Measurements from ENCODE around the gene CDC6. TPM values are rescaled to one million over a fixed set of nuclear protein-coding genes. Genes with fewer than 3 reads are reported as not detected.
A peak's percentile ranks its signal among the peaks of the same experiment; 100 is the strongest.

CDC6 gene
- total RNA-seq, 1 experiment from 2014 or later: 567 TPM

GRCh38 chr17:40345161-40345993 lies 57.7 kb downstream of the CDC6 start:
- no peaks in the 10 kb centered on the region for H3K9me3 Mint-ChIP-seq (ENCODE audit: low read depth, unreplicated experiment)

DNA sequence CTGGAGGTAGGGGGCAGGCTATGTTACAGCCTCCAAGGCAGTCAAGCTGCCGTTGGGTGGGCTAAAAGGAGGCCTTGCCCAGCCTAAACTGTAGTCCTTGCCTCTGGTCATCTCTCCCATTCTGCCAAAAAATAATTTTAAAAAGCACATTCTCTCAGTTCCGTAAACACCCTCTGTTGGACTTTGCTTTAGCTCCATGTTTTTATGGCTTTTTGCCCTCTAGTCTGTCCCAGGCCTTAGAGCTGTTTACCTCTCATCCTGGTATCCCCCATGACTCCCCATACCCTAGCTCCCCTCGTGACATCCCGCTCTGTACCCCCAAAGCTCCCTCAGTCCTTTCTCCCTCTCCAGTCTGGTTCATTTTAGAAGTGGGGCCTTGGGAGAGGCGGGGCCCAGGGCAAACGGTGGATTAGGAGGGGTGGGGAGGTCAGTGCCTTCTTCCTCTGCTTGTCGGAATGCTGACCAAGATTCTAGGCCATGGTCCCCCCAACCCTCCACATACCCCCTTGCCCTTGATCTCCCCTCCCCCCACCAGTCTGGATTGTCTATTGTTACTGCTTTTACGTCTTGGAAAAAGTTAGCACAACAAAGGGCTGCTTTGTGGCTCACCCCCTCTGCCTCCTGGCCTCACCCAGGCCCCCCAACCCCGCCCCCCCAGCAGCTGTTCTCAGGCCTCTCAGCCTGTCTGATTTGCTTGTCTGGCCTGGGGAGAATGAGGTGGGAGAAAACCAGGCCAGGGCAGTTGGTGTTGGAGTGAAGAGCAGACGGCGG lies 58.5 kb downstream of the CDC6 start:
- no peak for DNase-seq
- H3K4me1 Mint-ChIP-seq (ENCODE audit: low read depth, unreplicated experiment): peaks cover 77% of the 10 kb centered on the region
- CTCF ChIA-PET: interaction anchor here (0.6 to 37.0 kb wide), 42 partner anchors 10 to 1202 kb away, joined by 3 to 1520 read pairs (median 4); partner anchors contain the start of genes CASC3, CDC6, GJD3 and NR1D1
- BruUV-seq (replicated peaks): no TSS peak
- H3K9me3 Mint-ChIP-seq (ENCODE audit: low read depth, unreplicated experiment): no peaks in the 10 kb centered on the region
- intact Hi-C loops (cut with micrococcal nuclease; ENCODE audit: unreplicated experiment): loop anchor here (1.0 to 2.0 kb wide), 2 partner anchors 32 to 43 kb away; no protein-coding TSS in a partner anchor
- no peak for TF ChIP-seq CTCF (IDR thresholded peaks at IDR 0.05; ENCODE audit: unreplicated experiment)
- no peaks in the 10 kb centered on the region for H3K27me3 Mint-ChIP-seq (ENCODE audit: unreplicated experiment)
- peak overlapping the region; percentile 75 for H3K27ac Mint-ChIP-seq (ENCODE audit: unreplicated experiment)
- peak overlapping the region; percentile 89 for H3K4me3 Mint-ChIP-seq (ENCODE audit: low read depth, unreplicated experiment)
- H3K36me3 Mint-ChIP-seq (ENCODE audit: insufficient read depth, unreplicated experiment): peaks cover 82% of the 10 kb centered on the region

More at GRCh38 chr17:40345161-40345993, 57.7 kb downstream of the CDC6 start:
- CTCF ChIA-PET: interaction anchor here (0.6 to 37.0 kb wide), 46 partner anchors 11 to 1203 kb away, joined by 3 to 1520 read pairs (median 4); partner anchors contain the start of genes CASC3, CDC6, GJD3 and NR1D1
- Mint-ChIP-seq H3K4me3 (ENCODE audit: low read depth, unreplicated experiment) (peak overlapping the region; percentile 89), H3K27me3 (ENCODE audit: unreplicated experiment) (no peaks in the 10 kb centered on the region), H3K27ac (ENCODE audit: unreplicated experiment) (peak overlapping the region; percentile 75), H3K36me3 (ENCODE audit: insufficient read depth, unreplicated experiment) (peaks cover 80% of the 10 kb centered on the region), H3K4me1 (ENCODE audit: low read depth, unreplicated experiment) (peaks cover 85% of the 10 kb centered on the region)
- BruUV-seq (replicated peaks): no TSS peak
- TF ChIP-seq CTCF (IDR thresholded peaks at IDR 0.05; ENCODE audit: unreplicated experiment): no peak
- peak; percentile 99 for DNase-seq
- intact Hi-C loops (cut with micrococcal nuclease; ENCODE audit: unreplicated experiment): loop anchor here (1.0 to 2.0 kb wide), 2 partner anchors 31 to 43 kb away; no protein-coding TSS in a partner anchor

DNA sequence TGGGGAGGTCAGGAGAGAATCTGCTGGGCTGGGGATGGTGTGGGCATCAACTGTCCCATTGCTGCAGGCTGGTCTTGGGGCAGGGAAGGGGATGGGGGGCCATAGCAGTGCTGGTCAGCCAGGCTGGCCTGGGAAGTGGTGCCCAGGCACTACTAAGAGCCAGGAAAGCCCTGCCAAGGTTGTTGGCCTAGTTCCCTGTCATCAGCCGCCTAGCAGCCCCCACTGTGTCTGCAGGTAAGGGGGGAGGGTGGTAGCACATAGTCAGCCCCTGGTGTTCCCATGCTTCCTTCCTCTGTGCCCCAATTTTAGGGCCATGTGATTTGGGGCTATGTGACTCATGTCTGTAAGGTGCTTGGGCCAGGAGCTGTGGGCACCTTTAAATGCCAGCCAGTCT lies 59.1 kb downstream of the CDC6 start:
- TF ChIP-seq CTCF (IDR thresholded peaks at IDR 0.05; ENCODE audit: unreplicated experiment): no peak
- intact Hi-C loops (cut with micrococcal nuclease; ENCODE audit: unreplicated experiment): no loop called here
- H3K4me3 Mint-ChIP-seq (ENCODE audit: low read depth, unreplicated experiment): peak overlapping the region; percentile 89
- DNase-seq: no peak
- no peaks in the 10 kb centered on the region for H3K9me3 Mint-ChIP-seq (ENCODE audit: low read depth, unreplicated experiment)
- H3K27ac Mint-ChIP-seq (ENCODE audit: unreplicated experiment): peak overlapping the region; percentile 42
- no TSS peak for BruUV-seq (replicated peaks)
- H3K27me3 Mint-ChIP-seq (ENCODE audit: unreplicated experiment): no peaks in the 10 kb centered on the region
- CTCF ChIA-PET: interaction anchor here (0.6 to 37.0 kb wide), 7 partner anchors 9 to 117 kb away, joined by 6 to 1520 read pairs (median 21); partner anchors contain the start of genes RARA and TOP2A
- peaks cover 82% of the 10 kb centered on the region for H3K36me3 Mint-ChIP-seq (ENCODE audit: insufficient read depth, unreplicated experiment)
- H3K4me1 Mint-ChIP-seq (ENCODE audit: low read depth, unreplicated experiment): peaks cover 75% of the 10 kb centered on the region
